Glutamatergic neuron (in vitro differentiated cells): ENCODE data around the gene GOLGA2. TPM values are rescaled to one million over a fixed set of nuclear protein-coding genes. Genes with fewer than 3 reads are reported as not detected.
"Not testable (repeated sequence)": the region's sequence is repeated elsewhere in the genome, so short reads cannot be mapped to it uniquely, and the experiment has no call there.

Source experiments
- DNase-seq: peaks from one replicate; pipeline ENCODE4 v3.0.0; 2022
- H3K27ac Mint-ChIP-seq: one replicate; pipeline ENCODE4 v1.8.0; 2020; ENCODE audit warnings: mild to moderate bottlenecking, mixed read lengths, inconsistent platforms; ENCODE audit not compliant: unreplicated experiment
- H3K27me3 Mint-ChIP-seq: one replicate; pipeline ENCODE4 v1.8.0; 2020; ENCODE audit warnings: mild to moderate bottlenecking, moderate library complexity, mixed read lengths, inconsistent platforms; ENCODE audit not compliant: unreplicated experiment
- H3K36me3 Mint-ChIP-seq: one replicate; pipeline ENCODE4 v1.8.0; 2020; ENCODE audit warnings: mild to moderate bottlenecking, mixed read lengths, inconsistent platforms; ENCODE audit not compliant: unreplicated experiment
- H3K4me1 Mint-ChIP-seq: one replicate; pipeline ENCODE4 v1.8.0; 2020; ENCODE audit warnings: mild to moderate bottlenecking, low read depth, mixed read lengths, inconsistent platforms; ENCODE audit not compliant: unreplicated experiment
- H3K4me3 Mint-ChIP-seq: one replicate; pipeline ENCODE4 v1.8.0; 2020; ENCODE audit warnings: mild to moderate bottlenecking, mixed read lengths, inconsistent platforms; ENCODE audit not compliant: unreplicated experiment
- H3K9me3 Mint-ChIP-seq: one replicate; pipeline ENCODE4 v1.8.0; 2020; ENCODE audit warnings: mild to moderate bottlenecking, moderate library complexity, mixed read lengths, inconsistent platforms; ENCODE audit not compliant: unreplicated experiment
- CTCF ChIP-seq: fragments of 200-600 bp; sonication (generic); IDR thresholded peaks from one replicate; pipeline ENCODE4 v1.5.0; 2021; ENCODE audit not compliant: partially characterized antibody, unreplicated experiment
- total RNA-seq: library from RNA; stranded (reverse); fragmentation: NEBNext Ultra II Directional; extraction: Animal tissue kit (Norgen Biotek cat#: 25700); gene quantifications from one replicate; pipeline ENCODE4 v1.2.1, GENCODE V29; 2021; ENCODE audit not compliant: unreplicated experiment

The GOLGA2 gene
- total RNA-seq, 1 donor from 2014 or later, result 78.3 TPM

- TF ChIP-seq CTCF, result no peak
- DNase-seq, result no peak
- H3K4me1 Mint-ChIP-seq, result no peaks in the 10 kb centered on the region
- peaks cover 4% of the 10 kb centered on the region for H3K9me3 Mint-ChIP-seq
- no peak overlapping the region for H3K27ac Mint-ChIP-seq
- peaks cover 1% of the 10 kb centered on the region for H3K27me3 Mint-ChIP-seq
- no peaks in the 10 kb centered on the region for H3K36me3 Mint-ChIP-seq
- H3K4me3 Mint-ChIP-seq, result no peak overlapping the region
Measured at GRCh38 chr9:128282500-128282899, 6.7 kb upstream of the GOLGA2 start.

DNA sequence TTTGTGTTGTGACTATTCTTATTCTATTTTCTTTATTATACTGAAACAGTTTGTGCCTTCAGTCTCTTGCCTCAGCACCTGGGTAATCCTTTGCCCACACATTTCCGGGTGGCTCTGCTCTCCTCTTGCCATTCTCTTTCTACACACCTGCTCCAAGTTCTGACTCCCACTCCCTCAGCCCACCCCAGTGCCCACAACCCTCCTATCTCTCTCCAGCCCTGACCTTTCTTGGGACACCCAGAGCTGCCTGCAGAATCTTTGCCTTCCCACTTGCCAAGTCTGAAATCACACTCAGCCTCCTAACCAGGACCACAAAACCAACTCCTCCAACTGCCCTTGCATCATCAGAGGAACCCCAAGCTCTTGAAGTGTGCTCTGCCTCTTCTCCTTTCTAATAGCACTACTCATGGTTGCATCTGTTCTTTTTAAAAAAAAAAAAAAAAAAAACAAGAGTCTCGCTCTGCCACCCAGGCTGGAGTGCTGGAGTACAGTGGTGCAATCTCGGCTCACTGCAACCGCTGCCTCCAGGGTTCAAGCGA, 4.3 kb upstream of the GOLGA2 start:
- no peaks in the 10 kb centered on the region for H3K36me3 Mint-ChIP-seq
- H3K9me3 Mint-ChIP-seq, result peaks cover 12% of the 10 kb centered on the region
- peaks cover 6% of the 10 kb centered on the region for H3K4me1 Mint-ChIP-seq
- no peak overlapping the region for H3K27ac Mint-ChIP-seq
- no peak for DNase-seq
- no peak for TF ChIP-seq CTCF
- H3K27me3 Mint-ChIP-seq, result peaks cover 5% of the 10 kb centered on the region
- no peak overlapping the region for H3K4me3 Mint-ChIP-seq

DNA sequence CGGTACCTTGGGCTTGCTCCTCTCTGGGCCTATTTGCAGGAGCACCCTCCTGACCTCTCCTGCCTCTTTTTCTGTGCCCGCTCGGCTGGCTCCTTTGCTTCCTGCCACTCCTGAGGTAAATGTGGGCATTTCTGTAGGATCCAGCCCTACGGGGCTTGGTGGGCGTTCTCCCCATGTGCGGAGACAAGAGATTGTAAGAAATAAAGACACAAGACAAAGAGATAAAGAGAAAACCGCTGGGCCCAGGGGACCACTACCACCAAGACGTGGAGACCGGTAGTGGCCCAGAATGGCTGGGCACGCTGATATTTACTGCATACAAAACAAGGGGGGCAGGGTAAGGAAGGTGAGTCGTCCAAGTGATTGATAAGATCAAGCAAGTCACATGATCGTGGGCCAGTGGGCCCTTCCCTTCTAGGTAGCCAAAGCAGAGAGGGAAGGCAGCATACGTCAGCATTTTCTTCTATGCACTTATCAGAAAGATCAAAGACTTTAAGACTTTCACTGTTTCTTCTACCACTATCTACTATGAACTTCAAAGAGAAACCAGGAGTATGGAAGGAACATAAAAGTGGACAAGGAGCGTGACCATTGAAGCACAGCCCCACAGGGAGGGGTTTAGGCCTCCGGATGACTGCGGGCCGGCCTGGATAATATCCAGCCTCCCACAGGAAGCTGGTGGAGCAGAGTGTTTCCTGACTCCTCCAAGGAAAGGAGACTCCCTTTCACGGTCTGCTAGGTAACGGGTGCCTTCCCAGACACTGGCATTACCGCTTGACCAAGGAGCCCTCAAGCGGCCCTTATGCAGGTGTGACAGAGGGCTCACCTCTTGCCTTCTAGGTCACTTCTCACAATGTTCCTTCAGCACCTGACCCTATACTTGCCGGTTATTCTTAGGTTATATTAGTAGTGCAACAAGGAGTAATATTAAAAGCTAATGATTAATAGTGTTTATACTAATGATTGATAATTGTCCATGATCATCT, 3.6 kb upstream of the GOLGA2 start:
- H3K4me3 Mint-ChIP-seq, H3K27me3 Mint-ChIP-seq: not testable (repeated sequence)

GRCh38 chr9:128276574-128277270, 915 bp upstream of the GOLGA2 start:
- peak overlapping the region; percentile 91 for H3K27ac Mint-ChIP-seq
- peak overlapping the region; percentile 99 for H3K4me3 Mint-ChIP-seq
- no peak for TF ChIP-seq CTCF
- H3K27me3 Mint-ChIP-seq, result peaks cover 5% of the 10 kb centered on the region
- H3K4me1 Mint-ChIP-seq, result peaks cover 11% of the 10 kb centered on the region
- peaks cover 12% of the 10 kb centered on the region for H3K9me3 Mint-ChIP-seq
- DNase-seq, result no peak
- H3K36me3 Mint-ChIP-seq, result no peaks in the 10 kb centered on the region

More for the DNA sequence above, 3.6 kb upstream of the GOLGA2 start:
- not testable (repeated sequence) for DNase-seq, H3K36me3 Mint-ChIP-seq, H3K27ac Mint-ChIP-seq
- Mint-ChIP-seq H3K4me1 (peaks cover 10% of the 10 kb centered on the region), H3K9me3 (peaks cover 14% of the 10 kb centered on the region)

- TF ChIP-seq CTCF, result no peak
- Mint-ChIP-seq H3K27me3 (peaks cover 5% of the 10 kb centered on the region), H3K4me3 (peak within 1 kb of the TSS; percentile 99), H3K4me1 (peaks cover 11% of the 10 kb centered on the region), H3K36me3 (no peaks in the 10 kb centered on the region), H3K9me3 (peaks cover 12% of the 10 kb centered on the region), H3K27ac (peak within 1 kb of the TSS; percentile 91)
- peak; percentile 100 for DNase-seq
Measured at GRCh38 chr9:128276008-128276573, 284 bp upstream of the GOLGA2 start, which contains the start of gene SWI5. Gene SWI5 (plus strand): TSS chr9:128276276.
